Ammon's horn (tissue), 1 donor: ENCODE results near the gene ZNF232.
"Not testable (repeated sequence)": the region's sequence is repeated elsewhere in the genome, so short reads cannot be mapped to it uniquely, and the experiment has no call there.

Experiments
- DNase-seq: peaks from one replicate; pipeline ENCODE4 v3.0.0-alpha.2; 2016; ENCODE audit warnings: low spot score

ZNF232 gene

DNA sequence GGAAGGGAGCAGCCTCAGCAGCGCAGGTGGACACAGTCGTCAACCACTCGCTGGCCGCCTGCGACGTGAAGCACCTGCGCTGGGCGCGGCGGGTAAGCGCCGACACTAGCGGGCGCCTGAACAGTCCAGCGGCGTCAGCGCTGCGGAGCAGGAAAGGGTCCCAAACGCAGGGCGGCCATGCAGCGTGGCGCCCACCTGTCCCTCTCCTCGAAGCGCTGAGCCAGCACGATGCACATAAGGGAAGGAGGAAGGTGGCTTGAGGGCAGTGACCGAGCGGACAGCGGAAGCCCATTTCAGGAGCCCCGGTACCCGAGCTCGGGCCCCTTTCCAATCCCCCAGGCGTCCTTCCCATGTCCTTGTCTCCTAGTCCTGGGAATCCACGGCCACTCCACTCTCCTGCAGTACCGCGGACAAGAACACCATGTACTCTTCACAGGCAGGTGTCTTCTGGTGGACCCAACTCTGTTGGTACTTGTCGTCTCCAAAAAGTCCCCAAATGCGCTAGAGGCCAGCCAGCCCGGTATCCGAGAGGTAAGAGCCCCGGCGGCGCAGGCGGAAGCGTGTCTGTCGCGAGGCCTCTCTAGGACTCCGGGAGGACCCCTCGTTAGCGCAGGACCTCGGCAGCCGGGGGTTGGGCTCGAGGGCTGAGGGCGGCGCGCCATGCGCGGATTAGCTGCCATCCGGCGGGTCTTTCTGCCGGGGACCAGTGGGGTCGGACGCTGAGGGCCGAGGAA lies 14.4 kb downstream of the ZNF232 start:
- DNase-seq, result peak; percentile 33

DNA sequence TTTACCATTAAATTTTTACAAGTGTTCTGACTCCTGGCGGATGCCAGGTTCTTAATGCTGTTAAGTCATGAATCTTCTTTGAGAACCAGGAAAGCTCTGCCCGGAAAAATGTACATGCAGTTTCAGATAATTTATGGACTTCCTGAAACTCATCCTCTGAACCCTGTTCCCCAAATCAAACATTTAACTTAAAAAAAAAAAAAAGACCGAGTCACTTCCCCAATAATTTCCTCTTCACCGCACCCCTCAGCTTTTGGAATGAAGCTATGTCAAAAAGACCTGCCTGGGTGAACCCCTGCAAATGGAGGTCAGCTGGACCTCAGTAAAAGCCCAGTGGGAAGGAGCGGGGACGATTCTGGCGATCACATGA lies 15.0 kb downstream of the ZNF232 start:
- no peak for DNase-seq

DNA sequence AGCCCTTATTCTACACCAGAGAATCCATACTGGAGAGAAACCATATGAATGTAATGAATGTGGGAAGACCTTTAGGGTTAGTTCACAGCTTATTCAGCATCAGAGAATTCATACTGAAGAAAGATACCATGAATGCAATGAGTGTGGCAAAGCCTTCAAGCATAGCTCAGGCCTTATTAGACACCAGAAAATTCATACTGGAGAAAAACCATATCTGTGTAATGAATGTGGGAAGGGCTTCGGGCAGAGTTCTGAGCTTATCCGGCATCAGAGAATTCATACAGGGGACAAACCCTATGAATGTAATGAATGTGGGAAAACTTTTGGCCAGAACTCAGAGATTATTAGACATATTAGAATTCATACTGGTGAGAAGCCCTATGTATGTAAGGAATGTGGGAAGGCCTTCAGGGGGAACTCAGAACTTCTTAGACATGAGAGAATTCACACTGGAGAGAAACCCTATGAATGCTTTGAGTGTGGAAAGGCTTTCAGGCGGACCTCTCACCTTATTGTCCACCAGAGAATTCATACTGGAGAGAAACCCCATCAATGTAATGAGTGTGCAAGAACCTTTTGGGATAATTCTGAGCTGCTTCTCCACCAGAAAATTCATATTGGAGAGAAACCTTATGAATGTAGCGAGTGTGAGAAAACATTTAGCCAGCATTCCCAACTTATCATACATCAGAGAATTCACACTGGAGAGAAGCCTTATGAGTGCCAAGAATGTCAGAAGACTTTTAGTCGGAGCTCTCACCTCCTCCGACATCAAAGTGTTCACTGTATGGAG lies 19.3 kb downstream of the ZNF232 start:
- DNase-seq, result no peak

DNA sequence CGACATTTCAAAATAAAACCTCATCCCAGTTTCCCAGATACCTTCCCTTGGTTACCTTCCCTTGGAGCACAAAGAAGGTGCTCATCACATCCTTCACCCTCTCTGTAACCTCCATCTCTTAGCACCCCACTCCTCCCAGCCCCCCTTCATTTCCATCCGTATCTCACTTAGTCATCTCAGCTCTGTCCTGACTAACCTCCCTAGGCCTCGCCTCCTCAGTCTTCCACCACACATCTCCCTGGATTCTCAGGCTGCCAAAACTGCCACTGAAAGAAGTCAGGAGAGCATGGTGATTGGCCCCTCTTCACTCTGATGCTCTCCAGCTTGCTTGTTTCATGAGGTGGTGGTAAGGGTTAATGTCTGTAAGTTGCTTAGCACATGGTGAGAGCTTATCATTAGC lies 31.1 kb downstream of the ZNF232 start:
- DNase-seq, result no peak

DNA sequence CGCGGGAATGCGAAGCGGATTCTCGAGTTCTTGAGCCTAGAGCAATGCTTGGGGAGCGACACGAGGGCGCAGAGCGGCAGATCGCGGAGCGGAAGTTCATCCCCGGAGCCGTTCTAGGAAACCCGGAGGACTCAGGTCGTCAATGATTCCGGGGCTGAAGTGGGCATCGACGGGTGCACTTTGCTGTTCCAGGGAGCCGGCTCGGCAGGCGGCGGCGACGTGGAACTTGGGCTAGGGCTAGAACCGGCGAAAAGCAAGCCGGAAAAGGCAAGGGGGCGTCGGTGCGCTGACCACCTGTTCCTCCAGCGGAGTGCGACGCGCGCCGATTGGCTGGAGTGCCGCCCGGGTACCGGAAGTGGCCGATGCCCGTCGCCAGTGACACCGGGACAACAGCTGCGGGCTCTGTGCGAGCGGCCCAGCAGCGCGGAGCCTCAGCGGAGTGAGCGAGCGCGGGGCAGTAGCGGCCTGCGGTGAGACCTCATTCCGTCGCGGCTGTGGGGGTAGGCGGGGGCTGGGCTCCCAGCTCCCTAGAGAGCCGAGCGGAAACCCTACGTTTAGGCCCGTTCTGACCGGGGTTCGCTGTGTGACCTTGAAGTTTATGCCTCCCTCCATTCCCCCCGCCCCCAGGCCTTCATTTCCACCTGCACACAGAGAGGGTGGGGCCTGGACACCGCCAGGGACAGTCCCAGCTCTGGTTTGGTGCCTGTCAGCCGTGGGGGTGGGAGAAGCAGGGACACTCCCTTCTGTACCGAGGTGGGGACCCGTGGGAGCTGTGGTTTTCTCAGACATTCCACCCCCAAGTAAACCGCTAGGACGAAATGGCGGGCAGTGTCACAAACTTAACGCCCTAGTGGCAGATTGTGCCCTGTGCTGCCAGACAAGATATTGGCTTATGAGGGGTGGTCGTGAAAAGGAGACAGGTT lies 33.3 kb downstream of the ZNF232 start, which contains the start of gene ZFP3:
Gene ZFP3 (plus strand): TSS at position 362 of the 923 bp plus-strand sequence. CDS start 13,038 bp downstream, outside the sequence.
- DNase-seq, result peak; percentile 88

DNA sequence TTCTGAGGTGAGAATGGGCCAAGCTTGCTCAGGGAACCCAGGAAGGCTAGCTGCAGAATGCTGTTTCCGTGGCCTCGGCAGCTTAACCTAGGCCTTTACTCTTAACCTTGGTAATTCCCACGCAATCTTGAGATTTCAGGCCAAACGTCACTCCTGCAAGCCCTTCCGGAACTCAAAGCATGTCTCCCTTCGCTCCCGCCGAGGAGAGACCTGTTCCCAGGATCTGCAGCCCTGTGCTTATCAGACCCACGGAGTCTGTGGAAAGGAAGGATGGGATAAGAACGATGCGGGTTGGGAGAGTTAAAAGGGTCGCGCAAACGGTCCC lies 33.9 kb downstream of the ZNF232 start:
- DNase-seq, result no peak

DNA sequence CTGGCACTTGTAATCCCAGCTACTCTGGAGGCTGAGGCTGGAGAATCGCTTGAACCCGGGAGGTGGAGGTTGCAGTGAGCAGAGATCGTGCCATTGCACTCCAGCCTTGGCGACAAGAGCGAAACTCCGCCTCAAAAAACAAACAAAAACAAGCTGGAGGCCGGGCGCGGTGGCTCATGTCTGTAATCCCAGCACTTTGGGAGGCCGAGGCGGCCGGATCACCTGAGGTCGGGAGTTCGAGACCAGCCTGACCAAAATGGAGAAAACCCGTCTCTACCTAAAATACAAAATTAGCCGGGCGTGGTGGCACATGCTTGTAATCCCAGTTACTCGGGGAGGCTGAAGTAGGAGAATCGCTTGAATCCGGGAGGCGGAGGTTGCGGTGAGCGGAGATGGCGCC lies 34.4 kb downstream of the ZNF232 start:
- DNase-seq, result not testable (repeated sequence)

DNA sequence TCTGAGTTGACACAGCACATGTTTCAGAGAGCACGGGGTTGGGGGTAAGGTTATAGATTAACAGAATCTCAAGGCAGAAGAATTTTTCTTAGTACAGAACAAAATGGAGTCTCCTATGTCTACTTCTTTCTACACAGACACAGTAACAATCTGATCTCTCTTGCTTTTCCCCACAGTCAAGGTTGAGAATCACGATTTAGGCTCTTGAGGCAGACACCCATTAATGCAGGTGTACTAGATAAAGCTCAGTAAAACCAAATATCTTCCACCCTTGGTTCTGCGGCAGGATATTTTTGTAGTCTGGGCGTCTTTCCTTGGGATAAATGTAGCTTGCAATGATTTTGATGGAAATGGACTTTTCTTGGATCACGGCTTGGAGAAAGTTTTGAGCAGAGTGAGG lies 36.2 kb downstream of the ZNF232 start:
- not testable (repeated sequence) for DNase-seq

DNA sequence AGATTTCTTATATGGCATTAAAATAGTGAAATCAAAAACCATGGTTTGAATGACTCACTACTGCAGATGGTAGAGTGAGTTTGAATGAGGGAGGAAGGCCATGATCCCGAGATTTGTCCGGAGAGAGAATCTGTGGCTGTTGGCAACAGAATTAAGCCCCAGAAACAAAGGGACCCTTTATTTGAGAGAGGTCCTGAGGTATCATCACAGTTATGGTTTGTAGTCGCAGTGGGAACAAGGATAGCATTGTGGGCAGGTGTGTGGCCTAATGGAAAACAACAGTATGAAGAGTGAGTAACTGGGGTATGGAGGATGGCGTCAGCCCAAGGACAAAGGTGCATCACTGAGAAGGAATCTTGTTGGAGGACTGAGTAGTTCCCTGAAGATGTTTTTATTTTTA lies 42.0 kb downstream of the ZNF232 start:
- no peak for DNase-seq

DNA sequence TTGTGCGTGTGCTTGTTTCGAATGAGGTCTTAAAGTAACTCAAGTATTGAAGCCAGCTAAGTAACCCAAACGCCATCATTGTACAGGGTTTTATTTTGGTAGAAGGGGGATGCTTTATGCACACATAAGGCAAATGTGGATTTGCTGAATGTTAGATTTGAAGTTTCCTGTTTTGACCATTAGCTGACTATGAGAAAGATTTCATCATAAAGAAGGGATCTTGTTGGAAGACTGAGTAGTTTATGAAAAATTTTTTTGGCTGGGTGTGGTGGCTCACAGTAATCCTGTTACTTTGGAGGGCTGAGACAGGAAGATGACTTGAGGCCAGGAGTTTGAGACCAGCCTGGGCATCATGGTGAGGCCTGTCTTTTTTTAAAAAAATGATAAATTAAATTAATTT lies 43.4 kb downstream of the ZNF232 start:
- no peak for DNase-seq

DNA sequence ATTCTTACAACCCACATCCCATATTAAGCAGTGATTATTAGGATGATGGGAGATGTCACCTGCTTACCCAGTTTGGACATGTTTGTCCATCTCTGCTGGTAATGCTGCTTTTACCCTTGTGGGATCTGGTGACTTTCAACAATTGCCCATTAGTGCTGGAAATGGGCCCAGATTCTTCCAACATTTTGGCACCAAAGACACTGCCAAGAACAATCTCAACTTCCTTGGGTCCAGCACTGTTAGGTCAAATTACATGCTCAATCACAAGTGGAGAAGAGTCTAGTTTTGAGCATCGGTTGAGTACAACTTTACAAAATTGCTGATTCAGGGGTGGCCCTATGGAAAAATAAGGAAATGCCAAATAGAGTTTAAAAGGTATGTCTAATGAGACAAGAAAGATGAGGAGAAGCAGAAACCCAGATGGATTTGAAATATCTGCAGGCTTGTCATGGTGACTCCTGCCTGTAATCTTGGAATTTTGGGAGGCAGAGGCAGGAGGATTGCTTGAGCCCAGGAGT lies 46.4 kb downstream of the ZNF232 start:
- no peak for DNase-seq
